ENCODE measurements around the gene DOCK4. TPM values are rescaled to one million over a fixed set of nuclear protein-coding genes. Genes with fewer than 3 reads are reported as not detected.
A peak's percentile ranks its signal among the peaks of the same experiment; 100 is the strongest.

Gene DOCK4
- total RNA-seq, 1 donor from 2014 or later = 43.0 TPM

- H3K27ac Mint-ChIP-seq (ENCODE audit: unreplicated experiment) = no peak overlapping the region
- H3K36me3 Mint-ChIP-seq (ENCODE audit: low read depth) = peaks cover 11% of the 10 kb centered on the region
- no peaks in the 10 kb centered on the region for H3K9me3 Mint-ChIP-seq (ENCODE audit: low read depth)
- H3K4me3 Mint-ChIP-seq (ENCODE audit: unreplicated experiment) = no peak overlapping the region
- DNase-seq (ENCODE audit: low spot score) = no peak
- H3K4me1 Mint-ChIP-seq (ENCODE audit: low read depth) = peaks cover 13% of the 10 kb centered on the region
- no peaks in the 10 kb centered on the region for H3K27me3 Mint-ChIP-seq (ENCODE audit: low read depth)
- peak; percentile 77 for TF ChIP-seq CTCF (IDR thresholded peaks at IDR 0.05)
Measured at GRCh38 chr7:111730476-111731300, 475.5 kb downstream of the DOCK4 start.

DNA sequence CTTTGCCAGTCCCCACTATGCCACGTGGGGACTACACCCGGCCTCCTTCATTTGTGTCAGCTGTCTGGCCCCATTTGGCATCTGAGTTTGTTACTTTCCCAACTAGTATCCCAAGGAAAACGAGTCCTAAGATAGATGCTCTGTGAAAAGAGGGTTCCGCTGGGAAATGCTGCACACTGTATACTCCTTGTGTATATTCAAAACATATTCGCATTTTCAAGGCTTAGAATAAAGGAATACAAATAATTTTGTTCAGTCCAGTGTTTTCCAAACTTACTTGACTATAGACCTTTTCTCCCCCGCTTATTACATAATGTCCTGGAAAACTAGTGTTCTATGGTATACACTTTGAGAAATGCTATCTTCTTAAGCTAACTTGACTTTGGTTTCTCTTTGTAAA, 476.1 kb downstream of the DOCK4 start:
- Mint-ChIP-seq H3K27me3 (ENCODE audit: low read depth) (no peaks in the 10 kb centered on the region), H3K36me3 (ENCODE audit: low read depth) (peaks cover 11% of the 10 kb centered on the region)

DNA sequence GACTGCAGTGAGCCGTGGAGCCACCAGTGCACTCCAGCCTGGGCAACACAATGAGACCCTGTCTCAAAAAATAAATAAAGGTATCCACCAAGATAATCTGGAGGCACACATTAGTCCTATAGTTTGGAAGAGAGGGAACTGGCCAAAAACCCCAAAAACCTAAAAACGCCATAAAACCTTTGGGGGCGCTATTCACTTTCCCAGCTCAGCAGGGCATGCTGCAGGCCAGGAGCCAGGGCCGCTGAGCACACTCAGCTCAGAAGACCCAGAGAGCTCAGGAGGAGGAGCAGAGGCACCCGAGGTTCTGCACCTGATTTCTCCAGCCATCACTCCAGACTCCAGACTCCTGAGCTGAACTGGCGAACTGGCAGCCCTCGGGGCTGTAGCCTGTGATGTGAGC, 476.7 kb downstream of the DOCK4 start:
- Mint-ChIP-seq H3K9me3 (ENCODE audit: low read depth) (no peaks in the 10 kb centered on the region), H3K36me3 (ENCODE audit: low read depth) (peaks cover 11% of the 10 kb centered on the region), H3K4me1 (ENCODE audit: low read depth) (peaks cover under 1% of the 10 kb centered on the region), H3K4me3 (ENCODE audit: unreplicated experiment) (no peak overlapping the region), H3K27ac (ENCODE audit: unreplicated experiment) (no peak overlapping the region), H3K27me3 (ENCODE audit: low read depth) (no peaks in the 10 kb centered on the region)
- DNase-seq (ENCODE audit: low spot score) = no peak
- TF ChIP-seq CTCF (IDR thresholded peaks at IDR 0.05) = no peak

More for the DNA sequence above, 476.1 kb downstream of the DOCK4 start:
- Mint-ChIP-seq H3K4me3 (ENCODE audit: unreplicated experiment) (no peak overlapping the region), H3K4me1 (ENCODE audit: low read depth) (peaks cover 6% of the 10 kb centered on the region), H3K27ac (ENCODE audit: unreplicated experiment) (no peak overlapping the region), H3K9me3 (ENCODE audit: low read depth) (no peaks in the 10 kb centered on the region)
- DNase-seq (ENCODE audit: low spot score) = no peak
- no peak for TF ChIP-seq CTCF (IDR thresholded peaks at IDR 0.05)

GRCh38 chr7:111728635-111728995, 477.6 kb downstream of the DOCK4 start:
- no peak overlapping the region for H3K4me3 Mint-ChIP-seq (ENCODE audit: unreplicated experiment)

More at GRCh38 chr7:111728635-111728995, 477.6 kb downstream of the DOCK4 start:
- Mint-ChIP-seq H3K9me3 (ENCODE audit: low read depth) (no peaks in the 10 kb centered on the region), H3K4me1 (ENCODE audit: low read depth) (no peaks in the 10 kb centered on the region), H3K27me3 (ENCODE audit: low read depth) (no peaks in the 10 kb centered on the region), H3K27ac (ENCODE audit: unreplicated experiment) (no peak overlapping the region), H3K36me3 (ENCODE audit: low read depth) (peaks cover 11% of the 10 kb centered on the region)
- no peak for TF ChIP-seq CTCF (IDR thresholded peaks at IDR 0.05)
- no peak for DNase-seq (ENCODE audit: low spot score)
